Stimulated activated CD4-positive, alpha-beta T cell treated with anti-CD3 and anti-CD28 coated beads, TNF-alpha, amount 100 ng/mL, for 1 hour (primary cell): ENCODE measurements around the gene RPS25.
A peak's percentile ranks its signal among the peaks of the same experiment; 100 is the strongest.
"Not testable (repeated sequence)": the region's sequence is repeated elsewhere in the genome, so short reads cannot be mapped to it uniquely, and the experiment has no call there.

ENCODE experiments used
- DNase-seq, 3 donors: peaks; one replicate each; pipeline ENCODE4 v3.0.0-alpha.2; 2020; ENCODE audit warnings: low read depth in 3 of 3, low spot score in 1 of 3

RPS25 gene

DNA sequence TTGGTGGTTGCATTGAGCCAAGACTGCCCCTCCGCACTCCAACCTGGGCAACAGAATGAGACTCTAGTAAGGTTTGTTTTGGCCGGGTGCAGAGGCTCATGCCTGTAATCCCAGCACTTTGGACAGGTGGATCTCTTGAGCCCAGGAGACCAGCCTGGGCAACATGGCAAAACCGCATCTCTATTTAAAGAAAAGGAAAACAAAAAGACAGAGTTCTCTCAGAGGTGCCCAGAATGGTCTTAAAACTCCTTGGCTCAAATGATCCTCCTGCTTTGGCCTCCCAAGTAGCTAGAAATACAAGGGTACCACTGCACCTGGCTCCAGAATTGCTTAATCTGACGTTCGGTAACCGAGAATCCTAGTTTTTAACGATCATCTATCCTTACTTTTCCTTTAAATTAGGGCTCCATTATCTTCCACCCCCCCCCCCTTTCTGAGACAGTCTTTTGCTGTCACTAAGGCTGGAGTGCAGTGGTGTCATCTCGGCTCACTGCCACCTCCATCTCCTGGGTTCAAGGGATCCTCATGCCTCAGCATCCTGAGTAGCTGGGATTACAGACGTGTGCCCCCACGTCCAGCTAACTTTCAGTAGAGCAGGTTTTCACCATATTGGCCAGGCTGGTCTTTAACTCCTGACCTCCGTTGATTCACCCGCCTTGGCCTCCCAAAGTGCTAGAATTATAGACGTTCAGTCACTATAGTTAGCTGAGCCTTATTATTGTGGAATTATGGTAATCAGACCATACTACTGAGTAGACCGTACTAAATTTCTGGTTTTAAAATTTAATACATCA is 1.7 kb downstream of the RPS25 start:
- no peak for DNase-seq

DNA sequence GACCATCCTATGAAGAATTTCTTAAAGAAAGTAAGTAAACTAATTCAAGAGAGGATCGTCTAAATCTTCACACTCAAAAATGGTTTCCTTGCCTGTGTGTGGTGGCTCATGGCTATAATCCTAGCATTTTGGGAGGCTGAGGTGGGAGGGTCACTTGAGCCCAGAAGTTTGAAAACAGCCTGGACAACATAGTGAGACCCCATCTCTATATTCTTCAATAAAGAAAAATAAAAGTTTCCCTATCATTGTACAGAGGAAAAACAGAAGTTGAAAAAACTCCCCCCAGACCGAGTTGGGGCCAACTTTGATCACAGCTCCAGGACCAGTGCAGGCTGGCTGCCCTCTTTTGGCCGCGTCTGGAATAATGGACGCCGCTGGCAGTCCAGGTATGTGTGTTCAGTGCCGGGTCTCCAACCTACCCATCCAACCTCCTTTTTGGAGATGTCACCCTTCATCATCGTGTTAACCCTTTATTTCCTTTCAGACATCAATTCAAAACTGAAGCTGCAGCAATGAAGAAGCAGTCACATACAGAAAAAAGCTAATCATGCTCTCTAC is 3.0 kb downstream of the RPS25 start:
- no peak for DNase-seq

DNA sequence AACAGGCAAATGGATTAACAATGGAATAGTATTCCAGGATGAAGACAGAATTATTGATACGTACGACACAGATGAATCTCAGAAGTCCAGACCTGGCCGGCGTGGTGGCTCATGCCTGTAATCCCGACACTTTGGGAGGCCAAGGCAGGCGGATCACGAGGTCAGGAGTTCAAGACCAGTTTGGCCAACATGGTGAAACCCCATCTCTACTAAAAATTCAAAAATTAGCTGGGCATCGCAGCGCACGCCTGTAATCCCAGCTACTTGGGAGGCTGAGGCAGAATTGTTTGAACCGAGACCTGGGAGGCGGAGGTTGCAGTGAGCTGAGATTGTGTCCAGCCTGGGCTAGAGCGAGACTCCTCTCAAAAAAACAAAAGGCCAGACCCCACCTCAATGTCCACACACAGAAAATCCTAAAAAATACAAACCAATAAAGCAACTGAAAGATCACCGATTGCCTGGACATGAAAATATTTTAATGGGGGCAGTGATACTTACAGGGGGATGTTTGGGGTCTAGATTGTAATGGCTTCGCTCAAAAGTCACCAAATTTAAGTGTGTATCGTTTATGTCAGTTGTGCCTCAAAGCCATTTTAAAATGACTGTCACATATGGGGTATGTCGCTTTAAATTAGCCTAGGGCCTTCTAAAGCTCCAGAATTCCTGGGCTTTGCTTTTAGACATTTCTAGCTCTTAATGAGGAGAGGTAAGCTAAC is 3.8 kb downstream of the RPS25 start:
- no peak for DNase-seq

DNA sequence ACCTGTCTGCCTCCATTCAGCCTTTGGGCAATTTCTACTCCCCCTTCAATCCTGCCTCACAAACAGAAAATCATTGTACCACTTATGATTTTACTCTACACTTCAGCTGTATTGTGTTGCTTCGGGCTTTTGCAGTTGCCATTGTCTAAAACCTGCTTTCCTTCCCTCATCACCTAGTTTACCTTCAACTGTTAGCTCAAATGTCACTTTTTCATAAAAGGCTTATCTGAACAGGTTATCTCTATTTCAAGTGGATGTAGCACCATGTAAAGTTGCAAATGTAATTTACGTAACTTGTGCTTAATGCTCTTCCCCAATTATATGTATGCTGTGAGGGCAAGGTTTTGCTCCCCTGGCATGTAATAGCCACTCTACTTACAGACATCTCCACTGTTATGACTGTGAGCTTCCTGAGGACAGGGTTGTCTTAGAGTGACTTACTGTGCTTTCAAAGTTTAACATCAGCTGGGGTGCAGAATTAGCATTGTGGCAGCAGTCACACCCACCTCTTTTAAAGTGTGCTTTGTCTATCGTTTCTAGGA is 5.4 kb downstream of the RPS25 start:
- DNase-seq: no peak

DNA sequence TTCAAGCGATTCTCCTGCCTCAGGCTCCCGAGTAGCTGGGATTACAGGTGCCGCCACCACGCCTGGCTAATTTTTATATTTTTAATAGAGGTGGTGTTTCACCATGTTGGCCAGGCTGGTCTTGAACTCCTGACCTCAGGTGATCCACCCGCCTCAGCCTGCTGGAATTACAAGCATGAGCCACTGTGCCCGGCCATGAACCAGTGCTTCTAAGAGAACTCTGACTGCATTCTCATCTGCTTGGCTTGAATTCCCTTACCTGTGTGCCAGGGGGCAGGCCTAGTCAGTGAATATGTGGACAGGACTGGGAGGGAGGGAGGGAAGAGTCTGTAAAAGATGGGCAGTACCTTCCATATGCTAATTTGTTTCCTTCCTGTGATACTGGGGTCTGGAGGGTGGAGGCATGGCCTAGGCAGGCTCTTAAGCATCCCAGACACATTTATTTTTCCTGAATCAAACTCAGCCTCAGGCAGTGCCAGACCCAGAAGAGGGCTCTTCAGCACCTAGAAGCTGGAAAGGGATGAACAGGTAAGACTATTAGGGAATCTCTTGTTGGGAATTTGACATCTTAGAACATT is 6.6 kb downstream of the RPS25 start:
- no peak for DNase-seq

DNA sequence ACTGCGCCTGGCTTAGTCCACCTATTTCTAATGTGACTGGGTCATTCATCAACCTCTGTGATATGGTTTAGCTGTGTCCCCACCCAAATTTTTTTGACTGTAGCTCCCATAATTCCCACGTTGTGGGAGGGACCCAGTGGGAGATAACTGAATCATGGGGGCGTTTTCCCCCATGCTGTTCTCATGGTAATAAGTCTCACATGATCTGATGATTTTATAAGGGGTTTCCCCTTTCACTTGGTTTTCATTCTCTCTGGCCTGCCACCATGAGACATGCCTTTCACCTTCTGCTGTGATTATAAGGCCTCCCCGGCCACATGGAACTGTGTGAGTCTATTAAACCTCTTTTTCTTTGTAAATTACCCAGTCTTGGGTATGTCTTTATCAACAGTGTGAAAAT is 11.5 kb downstream of the RPS25 start:
- DNase-seq: no peak

DNA sequence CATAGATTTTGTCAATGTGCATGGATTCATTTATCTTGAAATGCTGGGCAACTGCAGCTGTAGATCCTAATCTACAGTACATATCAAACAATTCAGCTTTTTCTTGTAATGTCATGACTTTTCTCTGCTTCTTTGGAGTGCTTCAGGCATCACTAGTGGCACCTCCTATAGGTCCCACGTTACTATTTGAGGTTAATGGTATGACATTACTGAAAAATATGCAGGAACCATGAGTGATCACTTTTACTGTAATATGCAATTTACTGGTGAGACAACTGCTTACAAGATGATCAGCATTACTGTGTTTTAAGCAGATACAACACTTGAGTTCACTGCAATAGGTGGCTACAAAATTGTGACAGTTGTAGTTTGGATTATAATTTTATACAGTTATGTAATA is 17.2 kb downstream of the RPS25 start:
- no peak for DNase-seq

DNA sequence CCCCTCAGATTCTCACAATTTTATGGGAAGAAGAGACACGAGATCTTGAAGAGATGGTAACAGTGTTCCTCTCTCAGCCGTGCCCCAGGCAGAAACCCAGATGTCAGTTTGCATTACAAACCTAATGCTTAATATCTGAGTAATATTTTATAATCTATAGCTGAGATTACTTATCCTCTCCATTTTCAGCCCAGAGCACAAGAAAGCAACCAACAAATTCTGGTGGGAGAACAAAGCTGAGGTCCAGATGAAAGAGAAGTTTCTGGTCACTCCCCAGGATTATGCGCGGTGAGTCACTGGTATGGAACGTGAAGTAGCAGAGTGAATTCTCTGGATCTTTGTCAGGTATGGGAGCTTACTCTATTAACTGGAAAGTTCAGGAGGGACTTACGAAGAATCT is 19.3 kb downstream of the RPS25 start:
- no peak for DNase-seq

DNA sequence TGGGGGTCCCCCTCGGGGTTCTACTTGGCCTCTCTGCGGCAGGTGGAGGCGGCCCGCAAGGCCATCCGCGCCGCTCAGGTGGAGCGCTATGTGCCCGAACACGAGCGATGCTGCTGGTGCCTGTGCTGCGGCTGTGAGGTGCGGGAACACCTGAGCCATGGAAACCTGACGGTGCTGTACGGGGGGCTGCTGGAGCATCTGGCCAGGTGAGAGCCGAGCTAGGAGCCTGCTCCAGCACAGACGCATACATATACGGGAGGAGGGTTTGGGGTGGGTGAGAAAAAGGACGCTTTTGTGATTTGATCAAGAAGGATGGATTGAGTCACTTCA is 19.8 kb downstream of the RPS25 start:
- DNase-seq: no peak

DNA sequence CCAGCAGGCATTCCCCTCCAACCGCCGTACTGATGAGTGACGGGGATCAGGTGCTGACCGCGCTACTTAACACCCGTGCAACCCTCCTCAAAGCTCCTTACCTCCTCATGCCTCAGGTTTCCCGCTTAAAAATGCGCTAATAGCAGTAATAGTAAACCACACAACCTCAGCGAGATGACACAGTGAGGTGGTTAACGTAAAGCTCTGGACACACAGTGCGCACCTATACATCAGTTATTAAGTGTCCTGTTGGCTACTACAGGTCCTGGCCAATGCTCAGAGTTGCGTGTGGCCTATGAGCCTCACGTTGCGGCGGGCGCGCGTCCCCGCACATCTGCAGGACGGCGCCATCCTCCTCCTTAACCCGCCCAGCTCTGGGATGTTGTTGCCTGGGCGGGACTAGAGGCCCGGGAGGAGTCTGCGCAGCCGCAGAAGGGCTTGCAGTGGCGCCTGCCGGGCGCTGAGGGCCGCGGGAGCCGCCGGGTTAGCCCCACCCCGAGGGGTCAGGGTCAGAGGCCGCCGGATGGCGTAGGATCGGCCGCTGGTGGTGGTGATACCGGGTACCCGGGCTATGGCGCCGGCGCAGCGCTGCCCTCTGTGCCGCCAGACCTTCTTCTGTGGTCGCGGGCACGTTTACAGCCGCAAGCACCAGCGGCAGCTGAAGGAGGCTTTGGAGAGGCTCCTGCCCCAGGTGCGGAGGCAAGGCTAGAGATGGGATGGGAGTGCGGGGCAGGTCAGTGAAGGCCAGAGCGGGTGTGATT is 20.3 kb downstream of the RPS25 start, which contains the start of gene CENATAC:
Gene CENATAC (plus strand): TSS at position 512 of the 761 bp plus-strand sequence. CDS start 60 bp downstream, at position 572.
- DNase-seq: peak; percentile 90 to 93 (median 92)

DNA sequence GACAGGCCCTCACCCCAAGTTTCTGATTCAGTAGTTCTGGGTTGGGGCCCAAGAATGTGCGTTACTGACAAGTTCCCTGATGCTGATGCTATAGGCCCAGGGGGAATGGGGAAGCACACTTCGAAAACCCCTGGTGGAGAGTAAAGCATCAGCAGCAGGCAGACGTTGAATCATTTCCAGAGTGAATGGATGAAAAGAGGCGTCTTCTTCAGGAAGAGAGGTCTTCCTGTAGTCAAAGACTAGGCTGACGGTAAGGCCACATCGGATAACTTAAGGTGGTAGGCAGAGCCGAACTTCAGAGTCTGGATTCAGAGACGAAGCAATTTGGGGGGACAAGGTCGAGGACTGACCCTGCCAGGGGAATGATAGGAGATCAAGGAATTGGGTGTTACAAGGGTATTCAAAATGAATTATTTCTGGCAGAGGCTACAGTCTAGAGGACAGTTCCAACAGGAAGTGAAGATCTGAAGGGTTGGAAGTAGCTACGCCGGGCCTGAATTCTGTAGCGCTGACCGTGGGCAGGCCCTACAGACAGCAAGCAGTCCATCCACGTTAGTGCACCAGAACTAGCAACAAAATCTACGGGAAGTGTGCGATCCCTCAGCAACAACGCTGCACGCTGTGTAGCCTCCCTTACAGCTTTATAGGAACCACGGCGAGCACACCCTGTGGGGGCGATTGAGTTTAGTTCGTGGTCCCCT is 21.1 kb downstream of the RPS25 start:
- no peak for DNase-seq

DNA sequence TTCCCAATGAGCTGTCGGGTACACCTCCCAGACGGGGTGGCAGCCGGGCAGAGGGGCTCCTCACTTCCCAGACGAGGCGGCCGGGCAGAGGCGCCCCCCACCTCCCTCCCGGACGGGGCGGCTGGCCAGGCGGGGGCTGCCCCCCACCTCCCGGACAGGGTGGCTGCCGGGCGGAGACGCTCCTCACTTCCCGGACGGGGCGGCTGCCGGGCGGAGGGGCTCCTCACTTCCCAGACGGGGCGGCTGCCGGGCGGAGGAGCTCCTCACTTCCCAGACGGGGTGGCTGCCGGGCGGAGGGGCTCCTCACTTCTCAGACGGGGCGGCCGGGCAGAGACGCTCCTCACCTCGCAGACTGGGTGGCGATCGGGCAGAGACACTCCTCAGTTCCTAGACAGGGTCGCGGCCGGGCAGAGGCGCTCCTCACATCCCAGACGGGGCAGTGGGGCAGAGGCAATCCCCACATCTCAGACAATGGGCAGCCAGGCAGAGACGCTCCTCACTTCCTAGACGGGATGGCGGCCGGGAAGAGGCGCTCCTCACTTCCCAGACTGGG is 26.6 kb downstream of the RPS25 start:
- DNase-seq: not testable (repeated sequence)

DNA sequence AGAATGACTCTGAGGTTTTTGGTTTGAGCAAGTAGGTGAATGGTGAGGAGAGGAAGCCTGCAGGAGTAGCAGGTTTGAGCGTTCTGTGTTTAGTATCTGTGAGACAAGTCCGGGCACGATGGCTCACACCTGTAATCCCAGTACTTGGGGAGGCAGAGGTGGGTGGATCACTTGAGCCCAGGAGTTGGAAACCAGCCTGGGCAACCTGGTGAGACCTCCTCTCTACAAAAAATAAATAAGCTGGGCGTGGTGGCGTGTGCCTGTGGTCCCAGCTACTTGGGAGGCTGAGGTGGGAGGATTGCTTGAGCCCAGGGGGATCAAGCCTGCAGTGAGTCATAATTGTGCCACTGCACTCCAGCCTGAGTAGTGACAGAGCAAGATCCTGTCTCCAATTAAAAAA is 29.9 kb downstream of the RPS25 start:
- DNase-seq: no peak

DNA sequence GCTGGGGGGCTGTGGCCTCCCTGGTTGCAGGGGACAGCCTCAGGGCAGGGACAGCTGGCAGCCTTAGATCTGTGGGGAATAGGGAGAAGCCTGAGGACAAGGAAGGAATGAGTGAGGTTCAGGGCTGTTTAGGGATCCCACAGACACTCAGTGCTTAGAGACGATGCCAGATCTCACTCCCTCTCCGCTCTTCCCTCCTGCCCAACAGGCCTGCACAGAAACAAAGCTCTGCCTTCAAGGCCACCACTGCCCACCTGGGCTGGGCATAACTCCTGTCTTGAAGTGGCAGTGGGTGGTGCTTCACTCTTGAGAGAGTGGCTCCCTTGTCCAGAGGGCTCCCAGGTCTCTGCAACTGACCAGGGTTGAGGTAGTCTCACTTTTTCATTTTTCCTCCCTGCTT is 33.3 kb downstream of the RPS25 start:
- DNase-seq: no peak

DNA sequence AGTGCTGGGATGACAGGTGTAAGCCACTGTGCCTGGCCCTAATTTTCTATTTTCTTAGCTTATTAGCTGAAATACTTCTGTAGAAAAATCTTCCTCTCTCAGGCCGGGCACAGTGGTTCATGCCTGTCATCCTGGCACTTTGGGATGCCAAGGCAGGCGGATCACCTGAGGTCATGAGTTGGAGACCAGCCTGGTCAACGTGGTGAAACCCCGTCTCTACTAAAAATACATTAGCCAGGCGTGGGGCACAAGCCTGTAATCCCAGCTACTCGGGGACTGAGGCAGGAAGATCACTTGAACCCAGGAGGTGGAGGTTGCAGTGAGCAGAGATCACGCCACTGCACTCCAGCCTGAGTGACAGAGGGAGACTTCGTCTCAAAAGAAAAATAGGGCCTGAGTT is 33.8 kb downstream of the RPS25 start:
- not testable (repeated sequence) for DNase-seq

DNA sequence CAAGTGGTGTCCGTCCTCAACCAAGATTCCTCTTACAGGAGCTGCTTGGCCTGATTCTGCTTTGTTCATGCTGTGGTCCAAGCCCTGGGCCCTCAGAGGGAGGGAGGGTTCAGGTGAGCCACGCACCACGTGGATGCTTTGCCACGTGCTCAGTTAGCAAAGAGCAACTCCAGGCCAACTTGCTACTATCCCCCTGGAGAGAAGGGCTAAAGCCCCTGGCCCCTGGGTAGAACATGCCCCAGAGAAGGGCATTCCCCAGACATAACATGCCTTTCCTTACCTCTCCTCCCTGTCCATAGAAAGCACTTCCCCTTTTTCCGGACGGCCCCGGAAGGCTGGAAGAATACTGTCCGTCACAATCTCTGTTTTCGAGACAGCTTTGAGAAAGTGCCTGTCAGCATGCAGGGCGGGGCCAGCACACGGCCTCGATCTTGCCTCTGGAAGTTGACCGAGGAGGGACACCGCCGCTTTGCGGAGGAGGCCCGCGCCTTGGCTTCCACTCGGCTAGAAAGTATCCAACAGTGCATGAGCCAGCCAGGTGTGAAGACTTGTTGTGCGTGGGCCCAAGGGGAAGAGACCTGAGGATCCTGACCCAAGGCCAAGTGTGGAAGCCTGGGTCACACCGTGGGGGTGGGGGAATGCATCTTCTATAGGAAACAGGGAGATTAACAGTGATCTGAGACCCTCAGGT is 37.8 kb downstream of the RPS25 start:
- no peak for DNase-seq

DNA sequence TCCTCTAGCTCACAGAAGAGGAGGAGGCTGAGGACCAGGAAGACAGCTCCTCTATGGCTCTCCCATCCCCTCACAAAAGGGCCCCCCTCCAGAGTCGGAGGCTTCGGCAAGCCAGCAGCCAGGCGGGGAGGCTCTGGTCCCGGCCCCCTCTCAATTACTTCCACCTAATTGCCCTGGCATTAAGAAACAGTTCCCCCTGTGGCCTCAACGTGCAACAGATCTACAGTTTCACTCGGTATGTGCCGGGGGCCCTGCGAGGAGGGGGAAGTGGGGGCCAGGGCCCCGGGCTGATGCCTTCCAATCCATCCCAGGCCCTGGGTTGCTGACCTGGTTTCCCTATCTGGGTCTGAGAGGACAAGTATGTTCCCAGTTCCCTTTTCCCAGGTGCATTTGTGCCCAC is 38.7 kb downstream of the RPS25 start:
- DNase-seq: no peak

DNA sequence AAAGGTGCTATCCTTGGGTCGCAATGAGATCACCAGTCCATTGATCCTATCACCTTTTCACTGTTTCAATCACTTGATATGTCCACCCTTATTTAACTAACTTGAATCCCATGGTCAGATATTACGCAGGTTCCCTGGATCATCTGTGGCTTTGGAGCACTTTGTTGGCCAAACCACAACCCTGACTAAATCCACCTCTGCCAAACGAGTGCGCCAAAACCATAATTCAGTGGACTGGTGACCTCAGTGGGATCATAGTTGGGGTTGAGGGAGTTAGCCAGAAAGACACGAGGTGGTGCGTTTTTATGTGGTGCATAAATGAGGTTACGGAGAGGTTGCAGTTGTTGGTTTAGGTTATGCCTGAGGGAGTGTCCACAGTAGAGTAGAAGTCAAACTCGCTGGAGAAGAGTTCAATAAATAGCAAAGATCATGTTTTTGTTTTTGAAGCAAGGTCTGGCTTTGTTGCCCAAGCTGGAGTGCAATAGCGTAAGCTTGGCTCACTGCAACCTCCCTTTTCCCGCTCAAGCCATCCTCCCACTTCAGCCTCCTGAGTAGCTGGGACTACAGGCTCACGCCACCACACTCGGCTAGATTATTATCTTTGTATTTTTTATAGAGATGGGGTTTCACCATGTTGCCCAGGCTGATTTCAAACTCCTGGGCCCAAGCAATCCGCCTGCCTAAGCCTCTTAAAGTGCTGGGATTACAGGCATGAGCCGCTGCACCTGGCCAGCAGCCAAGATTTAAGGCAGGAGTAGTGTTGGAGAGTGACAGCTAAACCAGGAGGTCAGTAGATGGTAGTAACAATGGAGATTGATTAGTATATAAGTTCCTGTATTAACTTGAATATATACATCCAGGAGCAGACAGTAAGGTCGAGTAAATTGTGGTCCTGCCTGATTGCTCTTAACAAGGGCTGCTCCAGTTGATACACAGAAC is 42.1 kb downstream of the RPS25 start:
- no peak for DNase-seq
